GM18858 (cell line): ENCODE measurements around the gene PKIB.
"Not testable (repeated sequence)": the region's sequence is repeated elsewhere in the genome, so short reads cannot be mapped to it uniquely, and the experiment has no call there.

Experiments
- ATAC-seq: cut with Tn5 transposase; IDR thresholded peaks from one replicate; pipeline ENCODE4 v1.9.1; 2021; ENCODE audit not compliant: unreplicated experiment

The PKIB gene

GRCh38 chr6:122620428-122620827 lies 10.2 kb downstream of the PKIB start:
- ATAC-seq = no peak

DNA sequence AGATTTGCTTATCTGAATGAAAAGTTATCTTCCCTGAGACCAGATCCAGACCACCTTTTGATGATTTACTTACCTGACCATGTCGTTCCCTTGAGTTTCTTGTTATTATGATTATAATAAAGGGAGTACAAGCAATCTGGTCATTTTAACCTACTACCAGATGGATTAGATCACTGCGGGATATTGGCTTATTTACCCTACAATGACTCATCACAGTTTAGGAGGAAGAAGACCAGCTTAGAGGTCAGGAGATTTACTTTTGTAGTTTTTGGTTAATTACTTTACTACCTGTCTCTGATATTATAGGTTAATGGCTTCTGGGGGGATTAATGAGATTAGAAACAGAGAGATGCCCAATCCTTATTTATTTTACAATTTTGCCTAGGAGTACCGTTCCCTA lies 10.7 kb downstream of the PKIB start:
- no peak for ATAC-seq

- ATAC-seq = no peak
Measured at GRCh38 chr6:122621638-122622037, 11.4 kb downstream of the PKIB start.

DNA sequence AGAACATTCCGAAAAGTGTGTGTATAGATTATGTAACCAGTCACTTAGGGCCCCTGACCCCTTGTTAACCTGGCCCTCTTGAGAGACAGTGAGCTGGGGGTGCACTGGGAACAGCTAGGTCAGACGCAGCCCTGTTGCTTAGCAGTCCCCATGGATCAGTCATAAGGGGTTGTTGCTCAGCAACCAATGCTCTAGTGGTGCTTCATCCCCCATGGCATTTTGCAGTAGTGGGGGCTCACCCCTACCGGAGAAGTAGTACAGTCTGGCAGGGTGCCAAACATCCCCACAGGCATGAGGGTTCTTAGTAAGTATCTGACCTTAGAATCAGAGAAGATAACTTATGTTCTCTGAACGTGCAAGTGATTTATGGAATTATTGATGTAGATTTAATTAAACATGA lies 12.3 kb downstream of the PKIB start:
- ATAC-seq = no peak

- ATAC-seq = no peak
Measured at GRCh38 chr6:122623279-122623678, 13.1 kb downstream of the PKIB start.

DNA sequence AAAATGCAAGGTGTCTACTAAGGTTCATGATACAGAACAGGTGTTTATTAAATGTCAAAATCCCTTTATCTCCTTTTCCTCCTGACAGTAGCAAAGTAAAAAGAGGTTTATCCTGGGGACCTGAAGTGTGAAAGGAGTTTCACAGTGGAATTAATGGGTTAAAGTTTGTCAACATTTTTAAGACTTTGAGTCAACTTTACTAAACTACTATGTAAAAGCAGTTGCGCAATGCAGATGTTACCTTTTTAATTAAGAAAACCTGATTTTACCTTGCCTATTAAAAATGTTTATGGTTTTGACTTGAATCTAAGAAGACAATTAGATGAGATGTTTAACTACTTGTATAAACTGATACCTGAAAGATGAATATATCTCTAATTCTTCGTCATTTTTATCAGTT lies 14.6 kb downstream of the PKIB start:
- ATAC-seq = no peak

GRCh38 chr6:122628714-122629113 lies 18.5 kb downstream of the PKIB start:
- ATAC-seq = no peak

GRCh38 chr6:122631571-122632249 lies 21.5 kb downstream of the PKIB start:
- ATAC-seq = no peak

- ATAC-seq = no peak
Measured at GRCh38 chr6:122640366-122640765, 30.2 kb downstream of the PKIB start.

- no peak for ATAC-seq
Measured at GRCh38 chr6:122641819-122642218, 31.6 kb downstream of the PKIB start.

GRCh38 chr6:122642604-122643003 lies 32.4 kb downstream of the PKIB start:
- ATAC-seq = not testable (repeated sequence)

DNA sequence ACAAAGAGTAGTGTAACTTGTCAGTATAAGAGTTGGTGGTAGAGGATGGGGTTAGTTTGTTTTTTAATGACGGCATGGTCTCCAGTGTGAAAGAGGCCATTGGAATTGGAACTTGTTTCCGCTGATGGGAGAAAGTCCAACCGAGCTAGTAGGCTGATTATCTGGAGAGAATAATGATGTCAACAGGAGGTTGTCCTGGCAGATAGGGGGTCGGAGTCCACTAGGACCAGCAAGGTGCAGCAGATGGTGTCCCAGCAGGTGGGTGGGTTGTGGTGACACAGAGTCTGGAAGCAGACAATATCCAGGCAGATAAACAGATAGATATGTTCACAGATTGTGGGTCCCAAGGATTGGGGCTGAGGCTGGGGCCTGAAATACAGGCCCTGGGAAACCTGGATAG lies 35.1 kb downstream of the PKIB start:
- no peak for ATAC-seq

DNA sequence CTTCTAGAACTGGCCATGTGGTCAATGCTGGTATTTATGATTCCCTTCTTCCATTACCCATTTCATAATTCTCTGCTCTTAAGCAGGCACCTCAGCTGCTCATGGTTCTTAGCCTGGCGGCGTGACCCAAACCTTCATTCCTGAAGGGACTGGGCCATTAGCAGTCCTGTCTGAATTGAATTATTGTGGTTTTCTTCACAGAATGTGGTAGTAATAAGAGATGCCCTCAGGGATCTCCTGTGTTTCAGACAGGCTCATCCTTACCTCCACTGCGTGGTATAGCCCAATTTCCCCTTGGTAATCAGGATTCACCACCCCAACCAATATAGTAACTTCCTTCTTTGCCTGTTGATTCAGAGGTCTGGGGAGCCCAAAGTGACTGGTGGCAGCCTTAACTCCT lies 37.6 kb downstream of the PKIB start:
- no peak for ATAC-seq

DNA sequence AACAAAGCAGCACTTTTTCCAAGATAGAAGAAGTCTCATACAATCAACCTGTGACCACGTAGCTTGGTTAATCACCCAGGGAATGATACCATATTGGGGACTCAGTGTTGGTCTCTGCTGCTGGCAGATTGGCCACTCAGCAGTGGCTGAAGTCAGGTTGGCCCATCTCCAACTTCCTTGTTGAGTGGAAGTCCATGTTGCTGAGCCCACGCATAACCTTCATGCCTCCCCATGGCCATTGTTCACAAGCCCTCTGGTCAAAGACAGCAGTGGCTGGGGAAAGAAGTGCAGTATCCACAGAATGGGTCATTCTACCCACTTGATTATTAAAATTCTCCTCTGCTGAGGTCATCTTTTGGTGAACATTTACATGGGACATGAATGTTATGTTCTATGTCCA lies 38.5 kb downstream of the PKIB start:
- no peak for ATAC-seq

- ATAC-seq = no peak
Measured at GRCh38 chr6:122649701-122650100, 39.5 kb downstream of the PKIB start.

- no peak for ATAC-seq
Measured at GRCh38 chr6:122650403-122650802, 40.2 kb downstream of the PKIB start.

DNA sequence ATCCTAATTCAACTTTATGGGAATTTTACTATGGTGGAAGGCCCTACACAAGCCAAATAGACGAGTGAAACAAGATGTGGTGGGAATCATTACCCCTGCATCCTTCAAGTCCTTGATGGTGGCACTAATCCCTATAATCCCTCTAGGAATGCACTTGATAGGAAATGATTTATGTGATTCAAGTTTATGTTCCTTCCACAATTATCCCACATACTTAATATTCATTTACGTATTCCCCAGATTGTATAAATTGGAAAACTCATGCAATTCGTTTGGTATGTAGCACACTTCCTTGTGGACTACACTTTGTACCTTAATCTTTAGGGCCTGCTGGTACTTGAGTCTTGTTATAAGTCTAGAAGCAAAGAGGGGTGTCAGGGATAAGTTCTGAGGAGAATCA lies 40.8 kb downstream of the PKIB start:
- ATAC-seq = no peak

- ATAC-seq = no peak
Measured at GRCh38 chr6:122651604-122652003, 41.4 kb downstream of the PKIB start.

- ATAC-seq = no peak
Measured at GRCh38 chr6:122652431-122652830, 42.2 kb downstream of the PKIB start.

GRCh38 chr6:122653094-122653493 lies 42.9 kb downstream of the PKIB start:
- ATAC-seq = no peak

GRCh38 chr6:122654012-122654411 lies 43.8 kb downstream of the PKIB start:
- no peak for ATAC-seq

GRCh38 chr6:122657601-122658000 lies 47.4 kb downstream of the PKIB start:
- no peak for ATAC-seq

- no peak for ATAC-seq
Measured at GRCh38 chr6:122660296-122660695, 50.1 kb downstream of the PKIB start.
